ENCODE results near the gene MINAR2.

The MINAR2 gene

DNA sequence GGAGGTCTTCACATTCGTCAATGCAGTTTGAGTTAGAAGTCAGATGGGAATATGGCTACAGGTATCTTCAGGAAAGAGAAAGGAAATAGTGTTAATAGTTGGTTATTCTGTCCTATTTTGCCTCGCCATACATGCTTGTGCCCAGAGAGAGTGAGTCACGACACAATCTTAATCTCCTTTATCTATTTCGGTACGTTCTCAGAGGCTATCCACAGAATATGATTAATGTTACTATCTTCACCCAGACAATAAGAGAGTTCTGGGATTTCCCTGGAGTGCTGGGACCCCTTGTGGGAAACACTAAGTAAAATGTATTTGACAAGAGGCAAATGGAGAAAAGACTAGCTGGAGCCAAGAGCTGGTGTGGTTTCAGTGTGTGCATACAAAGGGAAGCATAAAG is 25.5 kb downstream of the MINAR2 start:
- Histone ChIP-seq H3K27me3 (ENCODE audit: insufficient read depth, low read length) (no peaks in the 10 kb centered on the region), H3K36me3 (ENCODE audit: insufficient read depth, low read length) (no peaks in the 10 kb centered on the region), H3K4me3 (ENCODE audit: low read length) (no peak overlapping the region), H3K9ac (ENCODE audit: low read depth, low read length) (no peak overlapping the region), H3K4me1 (ENCODE audit: insufficient read depth, low read length) (no peaks in the 10 kb centered on the region; the same call in 1 of the 2 replicates), H3K9me3 (ENCODE audit: insufficient read depth, low read depth, low read length) (no peaks in the 10 kb centered on the region), H3K27ac (ENCODE audit: low read depth, low read length) (no peak overlapping the region)
- WGBS, result 94% methylated on average over 5 of the region's 5 CpGs

DNA sequence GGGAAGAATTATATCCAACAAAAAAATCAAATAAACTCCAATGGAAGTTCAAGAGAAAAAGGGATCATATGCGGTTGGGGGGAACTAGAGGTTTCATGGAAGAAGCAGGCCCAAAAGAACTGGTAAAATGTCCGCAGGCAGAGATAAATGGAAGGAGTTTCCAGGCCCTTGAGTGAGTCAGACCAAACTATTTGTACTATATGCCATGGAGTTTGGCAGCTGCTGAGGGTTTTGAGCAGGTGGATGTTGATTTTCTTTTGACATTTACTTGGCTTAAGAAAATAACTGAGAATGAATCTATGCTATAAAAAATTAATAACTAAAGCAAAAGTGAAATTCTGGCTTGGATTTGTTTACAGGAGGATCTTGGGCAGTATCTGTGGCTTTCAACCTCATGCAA is 33.7 kb downstream of the MINAR2 start:
- Histone ChIP-seq H3K9me3 (ENCODE audit: insufficient read depth, low read depth, low read length) (no peaks in the 10 kb centered on the region), H3K9ac (ENCODE audit: low read depth, low read length) (no peak overlapping the region), H3K4me1 (ENCODE audit: insufficient read depth, low read length) (no peaks in the 10 kb centered on the region), H3K36me3 (ENCODE audit: insufficient read depth, low read length) (no peaks in the 10 kb centered on the region), H3K4me3 (ENCODE audit: low read length) (no peak overlapping the region), H3K27ac (ENCODE audit: low read depth, low read length) (no peak overlapping the region), H3K27me3 (ENCODE audit: insufficient read depth, low read length) (no peaks in the 10 kb centered on the region)
- 97% methylated on average over 2 of the region's 2 CpGs for WGBS

DNA sequence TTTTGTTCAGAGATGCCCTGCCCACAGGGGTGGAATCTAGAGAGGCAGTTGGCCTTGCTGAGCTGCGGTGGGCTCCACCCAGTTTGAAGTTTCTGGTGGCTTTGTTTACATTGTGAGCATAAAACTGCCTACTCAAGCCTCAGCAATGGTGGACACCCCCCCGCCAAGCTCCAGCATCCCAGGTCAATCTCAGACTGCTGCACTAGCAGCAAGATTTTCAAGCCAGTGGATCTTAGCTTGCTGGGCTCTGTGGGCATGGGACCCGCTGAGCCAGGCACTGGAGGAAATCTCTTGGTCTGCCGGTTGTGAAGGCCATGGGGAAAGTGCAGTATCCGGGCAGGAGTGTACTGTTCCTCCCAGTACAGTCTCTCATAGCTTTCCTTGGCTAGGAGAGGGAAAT is 55.5 kb downstream of the MINAR2 start:
- WGBS, result 96% methylated on average over 5 of the region's 5 CpGs

DNA sequence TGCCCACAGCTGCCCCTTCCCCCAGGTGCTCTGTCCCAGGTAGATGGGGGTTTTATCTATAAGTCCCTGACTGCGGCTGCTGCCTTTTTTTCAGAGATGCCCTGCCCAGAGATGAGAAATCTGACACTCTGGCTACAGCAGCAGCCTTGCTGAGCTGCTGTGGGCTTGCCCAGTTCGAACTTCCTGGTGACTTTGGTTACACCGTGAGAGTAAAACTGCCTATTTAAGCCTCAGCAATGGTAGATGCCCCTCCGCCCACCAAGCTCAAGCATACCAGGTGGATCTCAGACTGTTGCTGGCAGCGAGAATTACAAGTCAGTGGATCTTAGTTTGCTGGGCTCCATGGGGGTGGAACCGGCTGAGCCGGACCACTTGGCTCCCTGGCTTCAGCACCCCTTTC is 56.8 kb downstream of the MINAR2 start:
- 0 out of 2 replicates have a peak, but pooled peaks cover 3% of the 10 kb centered on the region for H3K4me1 ChIP-seq (ENCODE audit: insufficient read depth, low read length)
- H3K27me3 ChIP-seq (ENCODE audit: insufficient read depth, low read length), result no peaks in the 10 kb centered on the region
- H3K27ac ChIP-seq (ENCODE audit: low read depth, low read length), result no peak overlapping the region
- H3K4me3 ChIP-seq (ENCODE audit: low read length), result no peak overlapping the region
- H3K9me3 ChIP-seq (ENCODE audit: insufficient read depth, low read depth, low read length), result 0 out of 2 replicates have a peak, but pooled peaks cover 4% of the 10 kb centered on the region
- 81% methylated on average over 6 of the region's 7 CpGs for WGBS
- no peak overlapping the region for H3K9ac ChIP-seq (ENCODE audit: low read depth, low read length)
- no peaks in the 10 kb centered on the region for H3K36me3 ChIP-seq (ENCODE audit: insufficient read depth, low read length)

More for the DNA sequence above, 55.5 kb downstream of the MINAR2 start:
- no peak overlapping the region for H3K9ac ChIP-seq (ENCODE audit: low read depth, low read length)
- no peaks in the 10 kb centered on the region for H3K27me3 ChIP-seq (ENCODE audit: insufficient read depth, low read length)
- H3K27ac ChIP-seq (ENCODE audit: low read depth, low read length), result no peak overlapping the region
- H3K4me3 ChIP-seq (ENCODE audit: low read length), result no peak overlapping the region
- 0 out of 2 replicates have a peak, but pooled peaks cover 3% of the 10 kb centered on the region for H3K4me1 ChIP-seq (ENCODE audit: insufficient read depth, low read length)
- H3K9me3 ChIP-seq (ENCODE audit: insufficient read depth, low read depth, low read length), result 0 out of 2 replicates have a peak, but pooled peaks cover 6% of the 10 kb centered on the region
- no peaks in the 10 kb centered on the region for H3K36me3 ChIP-seq (ENCODE audit: insufficient read depth, low read length)

DNA sequence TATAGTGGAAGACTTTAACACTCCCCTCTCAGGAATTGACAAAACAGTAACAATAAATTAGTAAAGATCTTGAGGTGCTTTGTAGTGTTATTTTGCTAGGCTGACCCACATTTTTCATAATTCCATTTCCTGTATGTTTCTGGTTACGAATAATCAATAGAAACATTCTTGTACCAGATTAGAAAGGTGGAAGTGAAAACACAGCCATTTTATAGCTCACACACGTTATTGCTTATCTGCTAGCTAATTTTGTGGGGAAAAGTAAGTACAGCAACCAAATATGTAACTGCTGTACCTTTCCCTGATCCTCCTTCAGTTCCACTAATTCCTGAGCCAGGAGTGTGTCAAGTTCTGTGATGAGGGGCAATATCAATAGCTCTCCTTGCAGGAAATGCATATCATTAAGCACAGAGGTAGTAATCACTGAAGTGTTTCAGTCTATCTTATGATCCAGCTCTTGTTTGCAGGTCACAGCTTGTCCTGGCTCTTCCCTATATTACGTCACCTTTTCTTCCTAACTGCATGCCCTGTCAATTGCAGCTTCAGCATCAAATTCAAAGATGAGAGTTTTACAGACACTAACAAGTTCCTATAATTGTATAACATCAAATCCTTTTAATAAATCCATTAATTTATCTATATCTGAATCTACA is 59.4 kb downstream of the MINAR2 start:
- Histone ChIP-seq H3K9ac (ENCODE audit: low read depth, low read length) (no peak overlapping the region), H3K36me3 (ENCODE audit: insufficient read depth, low read length) (no peaks in the 10 kb centered on the region), H3K27ac (ENCODE audit: low read depth, low read length) (no peak overlapping the region), H3K27me3 (ENCODE audit: insufficient read depth, low read length) (no peaks in the 10 kb centered on the region), H3K9me3 (ENCODE audit: insufficient read depth, low read depth, low read length) (no peaks in the 10 kb centered on the region), H3K4me3 (ENCODE audit: low read length) (no peak overlapping the region), H3K4me1 (ENCODE audit: insufficient read depth, low read length) (peaks cover 10% of the 10 kb centered on the region; the same call in 1 of the 2 replicates)
- 96% methylated on average over 2 of the region's 3 CpGs for WGBS

All from HUES64 (cell line).